ENCODE data around the gene SH2D2A.

Gene SH2D2A

GRCh38 chr1:156803086-156803851 is 13.4 kb downstream of the SH2D2A start:
- no peak for DNase-seq (ENCODE audit: low read depth in 2 of 2)

- no peak for DNase-seq (ENCODE audit: low read depth in 2 of 2)
These were observed 14.2 kb downstream of the SH2D2A start for GRCh38 chr1:156802421-156802935.

DNA sequence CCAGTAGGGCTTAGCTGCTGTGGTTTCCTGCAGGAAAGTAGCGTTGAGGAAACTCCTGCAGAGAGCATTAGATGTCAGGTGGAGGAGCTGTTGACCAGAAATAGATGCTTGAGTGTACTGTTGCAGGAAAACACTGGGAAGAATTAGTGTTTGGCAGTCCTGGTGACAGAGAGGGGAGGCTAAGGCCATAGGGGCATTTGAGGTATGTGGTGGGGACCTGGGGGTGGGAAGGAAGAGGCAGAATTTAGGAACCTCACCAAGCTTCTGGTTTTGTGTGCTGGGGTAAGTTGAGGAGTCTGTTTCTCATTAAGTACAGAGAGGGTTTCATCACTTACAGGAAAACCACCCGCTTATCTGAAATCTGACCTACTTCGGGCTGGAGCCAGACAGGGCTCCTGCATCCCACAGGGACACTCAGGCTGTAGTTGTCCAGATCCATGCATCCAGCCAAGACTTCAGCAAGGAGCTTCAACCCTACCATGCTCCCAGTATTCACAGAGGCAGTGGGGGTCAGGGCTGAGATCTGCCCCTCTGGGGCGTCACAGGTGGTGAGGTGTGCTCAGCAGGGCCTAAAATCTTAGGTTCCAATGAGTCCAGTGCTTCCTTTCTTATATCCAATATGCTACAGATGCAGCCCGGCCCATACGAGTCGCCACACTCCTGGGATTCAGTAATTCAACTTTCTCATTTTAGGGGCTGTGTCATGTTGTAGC is 15.1 kb downstream of the SH2D2A start:
- peak; percentile 98 for DNase-seq (ENCODE audit: low read depth in 2 of 2)

- no peak for DNase-seq (ENCODE audit: low read depth in 2 of 2)
These were observed 19.3 kb downstream of the SH2D2A start for GRCh38 chr1:156797212-156797871.

DNA sequence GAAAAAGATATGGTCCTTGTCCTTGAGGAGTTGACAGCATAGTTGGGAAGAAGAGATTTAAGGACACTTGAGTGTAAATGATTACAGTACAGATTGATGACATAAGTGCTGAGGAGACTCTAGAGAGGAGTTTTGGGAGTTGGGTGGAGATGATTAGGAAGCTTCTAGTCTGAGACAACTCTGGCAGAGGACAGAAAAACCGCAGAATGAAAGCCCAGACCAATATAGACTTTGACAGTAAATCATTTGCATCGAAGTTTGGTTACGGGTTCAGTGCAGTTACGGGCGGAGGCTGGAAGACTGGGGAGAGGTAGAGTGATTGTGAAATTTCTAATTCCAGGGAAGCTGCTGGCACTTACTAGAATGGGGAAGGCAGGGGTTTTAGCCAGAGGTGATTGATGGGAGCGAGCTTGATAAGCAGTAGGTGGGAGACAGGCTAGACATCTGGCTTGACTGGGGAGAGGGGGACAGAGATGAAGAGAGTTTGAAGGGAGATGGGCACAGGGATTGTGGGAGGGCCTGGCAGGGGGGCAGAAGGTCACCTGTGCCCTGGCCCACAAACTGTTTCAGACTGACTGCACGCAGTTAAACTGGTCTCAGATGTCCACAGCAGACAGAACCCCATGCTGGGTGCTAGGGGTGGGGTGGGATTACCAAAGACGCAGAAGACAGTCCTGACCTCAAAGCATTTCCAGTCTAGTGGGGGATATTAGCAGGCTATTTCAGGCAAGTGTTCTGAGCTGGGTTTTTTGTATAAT is 20.1 kb downstream of the SH2D2A start:
- DNase-seq (ENCODE audit: low read depth in 2 of 2), result peak; percentile 48 to 49

- DNase-seq (ENCODE audit: low read depth in 2 of 2), result no peak
These were observed 20.9 kb downstream of the SH2D2A start for GRCh38 chr1:156795787-156796186.

GRCh38 chr1:156795374-156795733 is 21.3 kb downstream of the SH2D2A start:
- no peak for DNase-seq (ENCODE audit: low read depth in 2 of 2)

GRCh38 chr1:156794506-156795373 is 21.9 kb downstream of the SH2D2A start:
- DNase-seq (ENCODE audit: low read depth in 2 of 2), result no peak

DNA sequence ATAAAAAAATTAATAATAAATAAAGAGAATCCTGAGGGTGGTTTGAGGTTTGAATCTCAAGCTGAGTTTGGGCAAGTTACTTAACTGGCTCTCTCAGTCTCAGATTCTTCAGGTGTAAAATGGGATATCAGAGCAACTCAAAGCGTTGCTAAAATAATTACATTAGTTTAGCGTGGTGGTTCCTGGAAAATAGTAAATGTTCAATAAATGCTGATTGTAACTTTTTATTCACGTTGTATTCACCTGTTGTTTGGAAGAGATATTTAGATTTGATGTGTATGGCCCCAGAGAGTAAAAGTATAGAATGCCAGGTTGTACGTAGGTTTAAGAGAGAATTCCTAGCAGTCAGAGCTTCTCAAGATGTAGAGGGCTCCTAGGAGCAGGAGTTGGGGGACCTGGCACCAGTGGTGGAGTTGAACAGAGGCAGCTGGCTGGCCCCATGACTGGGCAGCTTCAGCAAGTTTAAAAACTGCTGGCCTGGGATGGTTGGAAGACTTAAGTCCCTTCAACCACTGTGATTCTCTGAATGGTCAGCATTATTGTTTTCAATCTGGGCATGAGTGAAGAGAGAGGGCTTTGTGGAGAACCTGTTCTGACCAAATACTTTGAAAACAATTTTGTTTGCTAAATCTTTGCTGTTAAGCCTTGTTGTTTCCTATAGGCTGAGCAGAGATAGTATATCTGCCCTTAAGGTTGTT is 26.9 kb downstream of the SH2D2A start:
- no peak for DNase-seq (ENCODE audit: low read depth in 2 of 2)

GRCh38 chr1:156788136-156788535 is 28.5 kb downstream of the SH2D2A start:
- DNase-seq (ENCODE audit: low read depth in 2 of 2), result no peak

GRCh38 chr1:156786640-156787039 is 30.0 kb downstream of the SH2D2A start:
- DNase-seq (ENCODE audit: low read depth in 2 of 2), result no peak

DNA sequence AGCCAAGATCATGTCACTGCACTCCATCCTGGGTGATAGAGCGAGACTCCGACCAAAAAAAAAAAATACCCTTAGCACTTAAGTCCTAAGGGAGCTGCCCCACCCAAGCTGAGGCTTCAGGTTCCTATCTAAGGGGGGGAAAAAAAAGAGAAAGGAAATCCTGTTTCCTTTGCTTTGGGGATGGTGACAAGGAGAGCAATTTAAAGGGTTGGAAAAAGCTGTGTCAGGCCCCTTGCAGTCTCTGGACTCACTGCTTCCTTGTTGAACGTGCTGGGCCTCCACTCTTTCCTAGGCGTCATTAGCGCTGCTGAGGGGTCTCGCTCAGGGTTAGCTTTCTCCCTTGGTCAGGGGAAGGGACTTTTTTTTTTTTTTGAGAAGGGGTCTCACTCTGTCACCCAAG is 31.2 kb downstream of the SH2D2A start:
- no peak for DNase-seq (ENCODE audit: low read depth in 2 of 2)

DNA sequence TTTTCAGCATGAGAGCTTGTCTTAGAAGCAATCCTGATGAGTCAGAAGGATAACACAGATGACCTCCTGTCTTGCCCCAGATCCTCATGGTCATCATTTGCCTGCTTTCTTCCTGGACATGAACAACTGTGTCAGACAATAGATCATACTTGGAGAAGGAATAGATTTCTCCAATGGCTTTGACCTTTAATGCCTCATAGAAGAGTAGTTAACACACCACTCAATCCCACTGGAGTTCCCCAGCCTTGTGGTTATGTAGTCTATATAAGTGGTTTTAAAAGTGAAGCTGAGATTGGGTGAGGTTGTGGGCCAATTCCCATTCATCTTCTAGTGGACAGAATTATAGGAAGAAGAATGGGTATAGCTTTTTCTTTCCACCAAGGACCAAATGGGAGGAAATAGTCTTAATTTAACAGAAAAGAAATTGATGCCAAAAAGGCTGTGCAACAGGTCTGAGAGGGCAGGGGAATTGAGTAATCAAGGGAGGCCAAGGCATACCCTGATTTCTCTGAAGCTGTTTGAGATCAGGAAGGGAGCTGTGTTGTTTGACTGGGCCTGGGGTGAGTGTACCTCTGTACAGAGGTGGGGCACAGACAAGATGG is 35.0 kb downstream of the SH2D2A start:
- no peak for DNase-seq (ENCODE audit: low read depth in 2 of 2)

DNA sequence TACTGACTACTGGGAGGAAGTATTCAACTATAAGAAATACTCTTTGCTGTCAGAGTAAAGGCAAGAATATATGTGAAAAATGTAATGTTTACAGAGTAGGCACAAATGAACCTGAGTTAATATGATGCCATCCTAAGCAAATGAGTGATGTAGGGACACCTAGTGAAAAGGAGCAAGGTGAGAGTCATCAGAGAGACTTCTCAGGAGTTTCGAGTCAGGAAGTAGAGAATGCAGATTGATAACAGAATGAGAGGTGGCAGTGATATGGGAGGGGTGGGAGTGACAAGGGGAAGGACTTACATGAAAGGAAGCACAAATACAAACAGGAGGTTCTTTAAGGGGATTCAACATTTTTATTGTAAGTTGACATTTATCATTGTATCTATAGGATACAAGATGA is 39.1 kb downstream of the SH2D2A start:
- no peak for DNase-seq (ENCODE audit: low read depth in 2 of 2)

GRCh38 chr1:156776942-156777341 is 39.7 kb downstream of the SH2D2A start:
- DNase-seq (ENCODE audit: low read depth in 2 of 2), result no peak

GRCh38 chr1:156775799-156776198 is 40.8 kb downstream of the SH2D2A start:
- DNase-seq (ENCODE audit: low read depth in 2 of 2), result no peak

DNA sequence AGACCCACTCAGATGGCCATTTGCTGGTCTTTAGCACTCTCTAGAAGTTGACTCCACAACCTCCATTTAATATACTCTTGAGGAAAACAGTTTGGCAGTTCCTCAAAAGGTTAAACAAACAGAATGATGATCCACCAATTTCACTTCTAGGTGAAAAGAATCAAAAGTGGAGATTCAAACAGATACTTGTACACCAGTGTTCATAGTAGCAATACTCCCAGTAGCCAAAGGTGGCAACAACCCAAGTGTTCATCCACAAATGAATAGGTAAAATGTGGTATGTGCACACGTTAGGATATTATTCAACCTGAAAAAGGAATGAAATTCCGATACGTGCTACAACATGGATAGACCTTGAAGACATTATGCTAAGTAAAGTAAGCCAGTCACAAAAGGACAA is 43.0 kb downstream of the SH2D2A start:
- no peak for DNase-seq (ENCODE audit: low read depth in 2 of 2)

DNA sequence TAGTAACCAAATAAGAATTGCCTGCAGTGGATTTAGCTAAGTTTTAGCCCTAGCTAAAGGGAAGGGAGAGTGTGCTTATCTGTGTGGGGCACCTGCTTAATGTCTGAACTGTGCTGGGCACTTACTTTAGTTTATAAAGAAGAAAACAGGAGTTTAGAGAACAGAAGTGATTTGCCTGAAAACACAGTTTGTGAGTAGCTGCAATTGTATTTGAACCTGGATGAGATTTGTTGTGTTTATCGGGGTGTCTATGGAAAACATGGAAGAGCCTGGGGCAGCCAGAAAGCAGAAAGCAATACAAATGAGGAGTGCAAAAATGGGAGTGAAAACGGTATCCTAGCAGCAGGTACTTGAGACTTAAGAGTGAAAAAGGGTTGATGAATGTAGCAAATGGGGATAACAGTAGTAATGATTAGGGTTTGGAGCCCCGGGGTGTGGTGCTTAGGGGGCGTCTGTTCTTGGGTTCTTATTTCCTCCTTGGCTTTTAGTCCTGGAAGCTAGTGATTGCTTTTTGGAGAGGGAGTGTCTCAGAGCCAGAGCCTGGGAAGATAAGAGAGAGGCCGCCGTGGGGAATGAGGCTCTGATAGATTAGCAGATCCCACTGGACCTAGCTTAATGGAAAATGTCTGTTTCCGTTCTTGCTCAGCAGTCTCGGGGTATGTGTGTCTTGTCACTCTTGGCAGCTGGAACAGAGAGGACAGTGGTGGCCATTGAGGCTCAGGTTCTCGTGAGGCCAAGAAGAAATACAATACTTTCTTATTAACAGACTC is 43.7 kb downstream of the SH2D2A start:
- DNase-seq (ENCODE audit: low read depth in 2 of 2), result no peak

DNA sequence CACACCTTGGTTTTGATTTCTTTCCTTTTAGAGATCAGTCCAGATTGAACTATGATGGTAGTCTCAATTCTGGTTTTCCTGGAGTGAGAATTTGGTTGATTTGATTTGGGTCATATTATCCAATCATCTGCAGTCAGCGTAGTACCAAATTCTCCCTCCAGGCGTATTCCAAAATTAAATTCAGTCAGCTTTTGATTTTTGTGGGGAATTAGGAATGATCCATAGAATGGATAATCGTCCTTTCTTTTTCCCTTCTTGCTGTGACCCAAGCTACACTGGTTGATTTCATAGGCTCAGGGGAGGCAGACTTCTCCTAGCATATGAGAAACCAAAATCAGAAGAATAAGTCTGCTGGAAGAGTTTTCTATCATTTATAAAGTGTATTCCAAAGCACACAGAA is 44.4 kb downstream of the SH2D2A start:
- DNase-seq (ENCODE audit: low read depth in 2 of 2), result no peak

Data from fibroblast of skin of left quadriceps (primary cell).